Activated T-cell treated with anti-CD3 and anti-CD28 coated beads, Interleukin-2, amount 50 U/mL, for 48 hours (primary cell): ENCODE measurements around the gene TMEM81.
A peak's percentile ranks its signal among the peaks of the same experiment; 100 is the strongest.

ENCODE experiments used
- DNase-seq, 2 experiments: peaks; one replicate each; pipeline ENCODE4 v3.0.0-alpha.2; 2020

The TMEM81 gene

DNA sequence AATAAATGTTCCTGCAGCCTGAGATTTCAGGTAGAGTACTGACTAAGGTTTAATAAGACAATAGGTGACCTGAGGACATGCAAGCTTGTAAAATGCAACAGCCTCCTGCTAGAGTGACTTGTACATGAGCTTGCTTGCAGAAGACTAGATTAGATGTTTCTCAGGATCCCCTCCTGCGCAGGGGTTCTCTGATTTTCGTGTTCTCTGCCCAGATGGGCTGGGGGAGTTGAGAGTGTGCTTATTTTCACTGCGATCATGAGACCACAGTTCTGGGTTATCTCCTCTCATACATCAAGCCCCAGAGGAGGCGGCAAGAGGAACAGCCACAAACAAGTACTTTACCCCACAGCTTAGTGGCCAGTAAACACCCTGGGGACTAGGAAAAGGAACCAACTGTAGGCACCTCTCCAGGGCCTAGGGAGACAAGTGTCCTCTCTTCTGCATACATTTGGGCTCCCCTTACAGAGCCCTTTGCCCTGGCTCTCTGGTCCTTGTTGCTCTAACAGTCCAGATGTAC, 8.0 kb downstream of the TMEM81 start:
- peak; percentile 7 to 12 for DNase-seq

DNA sequence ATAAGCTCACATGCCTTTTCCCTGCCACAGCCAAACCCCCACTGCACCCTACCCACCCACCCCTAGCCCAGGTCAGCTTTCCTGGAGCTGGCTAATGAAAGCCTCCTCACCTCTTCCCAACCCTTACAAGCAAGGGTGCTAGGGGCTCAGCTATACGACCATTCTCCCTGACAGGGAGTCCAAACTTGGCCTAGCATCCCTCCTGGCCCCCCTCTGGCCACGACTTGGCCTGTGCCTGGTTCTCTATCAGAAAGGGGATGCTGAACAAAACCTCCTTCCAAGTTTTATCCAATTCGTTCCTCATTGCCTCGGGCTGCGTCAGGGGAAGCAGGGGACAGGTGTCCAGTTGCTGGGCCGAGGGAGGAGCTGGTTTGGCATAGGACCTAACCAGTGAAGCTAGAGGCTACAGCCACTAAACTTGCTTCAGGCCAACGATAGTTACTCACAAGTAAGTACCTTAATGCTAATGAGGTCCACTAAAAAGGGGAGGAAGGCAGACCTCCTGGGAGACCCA, 8.6 kb downstream of the TMEM81 start:
- peak in 1 of 2 experiments; percentile 5 for DNase-seq

DNA sequence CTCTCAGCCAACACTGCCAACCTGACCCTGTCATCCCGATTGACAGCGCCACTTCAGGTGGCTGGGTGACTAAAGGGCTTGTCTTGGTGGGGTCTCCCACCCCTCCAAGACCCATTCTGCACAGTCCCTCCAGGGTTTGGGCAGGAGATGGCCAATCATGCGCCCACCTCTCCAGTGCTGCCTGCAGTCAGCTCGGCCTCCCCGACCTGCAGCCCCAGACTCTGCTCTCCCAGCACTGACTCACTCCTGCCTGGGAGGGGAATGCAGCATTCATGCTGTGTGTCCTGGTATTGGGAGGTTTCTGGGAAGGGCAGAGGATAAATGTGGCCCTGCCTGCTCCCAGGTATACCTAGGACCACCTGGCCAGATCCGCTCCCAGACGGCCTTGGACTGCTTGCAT, 9.7 kb downstream of the TMEM81 start:
- DNase-seq: no peak

DNA sequence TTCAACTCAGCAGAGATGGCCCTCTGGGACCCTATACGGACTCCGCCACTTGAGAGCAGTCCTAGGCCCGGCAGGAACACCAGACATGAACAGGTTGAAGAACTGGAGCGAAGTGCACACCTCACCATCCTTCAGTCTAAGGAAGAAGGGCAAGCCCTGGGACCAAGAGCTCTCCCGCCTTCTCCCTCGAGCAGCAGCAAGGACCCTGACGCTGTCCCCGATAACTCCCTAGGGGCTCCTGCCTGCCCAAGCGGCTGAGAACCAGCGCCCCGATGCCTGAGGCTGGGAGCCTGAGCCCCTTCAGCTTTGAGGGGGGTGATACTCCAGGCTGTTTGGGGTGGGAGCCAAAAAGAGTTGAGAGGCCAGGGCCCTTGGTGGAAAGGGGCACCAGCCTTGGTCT, 10.2 kb downstream of the TMEM81 start:
- no peak for DNase-seq

DNA sequence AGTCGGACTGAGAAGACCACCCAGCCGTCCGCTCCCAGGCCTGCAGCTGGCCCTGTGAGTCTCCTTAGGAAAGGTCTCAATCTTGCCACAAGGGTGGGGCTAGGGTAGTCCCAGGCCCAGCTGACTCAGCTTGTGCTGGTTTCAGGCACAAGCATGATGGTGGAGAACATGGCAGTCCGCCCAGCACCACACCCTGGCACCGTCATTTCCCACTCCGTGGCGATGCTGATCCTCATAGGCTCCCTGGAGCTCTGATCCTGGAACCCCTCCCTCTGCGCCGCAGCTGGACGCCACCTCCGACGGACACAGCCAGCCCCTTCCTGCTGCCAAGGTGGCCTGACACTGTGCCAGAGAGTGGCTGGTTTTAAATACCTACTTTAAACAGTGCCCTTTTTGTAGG, 10.7 kb downstream of the TMEM81 start:
- DNase-seq: no peak

DNA sequence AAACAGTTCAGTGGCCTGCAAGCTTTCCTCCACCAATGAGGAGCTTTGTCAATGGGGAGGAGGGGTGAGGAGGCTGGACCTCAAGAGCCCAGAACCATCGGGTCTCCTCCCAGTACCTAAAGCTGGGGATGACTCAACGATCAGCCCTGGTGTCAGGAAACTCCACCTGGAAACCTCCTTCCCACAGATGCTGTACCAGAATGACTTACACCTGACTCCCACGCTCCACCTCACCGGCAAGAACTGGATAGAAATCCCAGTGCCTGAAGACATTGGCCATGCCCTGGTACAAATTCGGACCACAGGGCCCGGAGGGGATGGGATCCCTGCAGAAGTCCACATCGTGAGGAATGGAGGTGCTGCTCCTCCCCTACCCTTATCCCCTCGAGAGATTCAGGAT, 11.4 kb downstream of the TMEM81 start:
- no peak for DNase-seq

DNA sequence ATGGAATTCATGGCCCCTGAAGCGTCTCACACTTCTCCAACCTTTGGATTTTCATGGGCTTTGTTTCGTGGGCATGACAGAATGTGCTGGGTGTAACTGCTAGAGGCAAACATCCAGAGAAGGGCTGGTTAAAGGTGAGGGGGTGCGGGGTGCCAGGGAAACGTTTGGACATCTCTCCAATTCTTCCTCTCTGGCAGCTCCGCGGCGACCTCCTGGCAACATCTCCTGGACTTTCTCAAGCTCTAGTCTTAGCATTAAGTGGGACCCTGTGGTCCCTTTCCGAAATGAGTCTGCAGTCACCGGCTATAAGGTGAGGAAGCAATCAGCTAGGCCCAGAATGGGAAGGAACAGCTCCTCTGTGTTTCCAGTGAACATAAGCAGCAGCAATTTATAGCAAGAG, 12.0 kb downstream of the TMEM81 start:
- no peak for DNase-seq

DNA sequence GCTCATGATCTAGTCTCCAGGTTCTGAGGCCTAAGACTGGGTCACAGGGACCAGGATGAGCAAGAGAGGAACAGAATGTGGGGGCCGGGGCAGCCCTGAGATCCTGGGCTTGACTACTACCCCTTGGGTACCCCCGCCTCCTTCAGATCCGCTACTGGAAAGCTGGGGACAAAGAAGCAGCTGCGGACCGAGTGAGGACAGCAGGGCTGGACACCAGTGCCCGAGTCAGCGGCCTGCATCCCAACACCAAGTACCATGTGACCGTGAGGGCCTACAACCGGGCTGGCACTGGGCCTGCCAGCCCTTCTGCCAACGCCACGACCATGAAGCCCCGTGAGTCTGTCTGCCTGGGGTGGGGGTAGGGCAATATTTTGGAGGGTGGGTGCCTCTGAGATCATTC, 12.5 kb downstream of the TMEM81 start:
- no peak for DNase-seq

DNA sequence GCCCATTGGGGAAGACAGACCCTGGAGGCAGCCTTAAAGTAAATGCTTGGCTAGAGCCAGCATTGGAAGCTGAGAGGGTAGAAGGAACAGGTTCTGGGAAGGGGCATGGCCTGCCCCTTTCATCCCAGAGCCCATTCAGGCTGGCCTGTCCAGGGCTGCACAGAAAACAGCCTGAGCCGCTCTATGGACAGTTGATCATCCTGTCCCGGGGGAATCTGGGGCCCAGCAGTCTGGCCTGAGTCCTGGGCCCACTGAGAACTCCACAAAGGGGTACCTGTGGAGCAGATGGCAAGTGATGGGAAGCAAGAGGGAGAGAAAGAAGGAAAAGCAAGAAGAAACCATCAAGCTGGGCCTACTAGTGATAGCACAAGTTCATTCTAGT, 13.2 kb downstream of the TMEM81 start:
- DNase-seq: no peak

DNA sequence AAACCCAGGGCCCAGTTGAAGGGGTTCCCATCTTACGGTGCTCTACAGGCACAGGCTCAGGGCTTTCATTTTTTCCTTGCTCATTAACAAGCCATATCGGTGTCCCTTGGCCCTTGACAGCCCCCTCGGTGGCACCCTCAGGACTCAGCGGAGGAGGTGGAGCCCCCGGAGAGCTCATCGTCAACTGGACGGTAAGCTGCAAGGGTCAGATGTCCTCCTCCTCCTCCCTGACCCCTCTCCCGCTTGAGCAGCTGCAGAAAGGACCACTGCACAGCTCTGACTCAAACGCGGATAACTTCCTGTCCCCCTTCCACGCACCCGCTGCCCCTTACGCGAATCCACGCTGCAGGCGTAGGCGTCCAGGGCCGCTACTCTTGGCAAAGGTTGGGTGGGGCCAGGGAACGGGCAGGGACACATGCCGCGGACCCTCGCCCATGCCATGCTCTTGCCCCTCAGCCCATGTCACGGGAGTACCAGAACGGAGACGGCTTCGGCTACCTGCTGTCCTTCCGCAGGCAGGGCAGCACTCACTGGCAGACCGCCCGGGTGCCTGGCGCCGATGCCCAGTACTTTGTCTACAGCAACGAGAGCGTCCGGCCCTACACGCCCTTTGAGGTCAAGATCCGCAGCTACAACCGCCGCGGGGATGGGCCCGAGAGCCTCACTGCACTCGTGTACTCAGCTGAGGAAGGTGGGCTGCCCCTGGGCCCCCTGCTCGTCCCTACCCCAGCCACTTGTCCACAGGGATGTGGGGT, 14.7 kb downstream of the TMEM81 start:
- DNase-seq: no peak

DNA sequence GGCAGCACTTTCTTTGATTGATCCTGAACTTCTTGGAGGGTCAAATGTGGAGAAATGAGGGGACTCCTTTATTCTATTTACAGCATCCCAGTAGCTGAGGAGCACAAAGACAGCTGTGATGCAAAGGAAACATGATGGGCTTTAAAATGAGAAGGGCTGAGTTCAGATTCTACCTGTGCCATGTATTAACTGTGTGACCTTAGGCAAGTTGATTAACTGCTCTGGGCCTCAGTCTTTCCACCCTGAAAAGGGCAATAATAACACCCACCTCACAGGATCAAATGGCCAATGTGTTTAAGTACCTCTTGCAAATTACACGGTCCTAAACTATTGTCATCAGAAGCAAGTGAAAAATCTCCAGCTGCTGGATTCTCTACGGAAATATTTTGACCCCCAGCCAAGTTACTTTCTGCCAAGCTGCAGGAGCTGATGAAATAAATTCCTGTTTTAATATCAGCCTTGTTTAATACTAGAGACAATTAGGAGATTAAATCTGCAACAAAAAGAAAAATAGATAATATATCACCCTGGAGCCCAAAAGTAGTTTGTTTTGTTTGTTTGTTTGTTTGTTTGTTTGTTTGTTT, 15.7 kb downstream of the TMEM81 start:
- DNase-seq: no peak

DNA sequence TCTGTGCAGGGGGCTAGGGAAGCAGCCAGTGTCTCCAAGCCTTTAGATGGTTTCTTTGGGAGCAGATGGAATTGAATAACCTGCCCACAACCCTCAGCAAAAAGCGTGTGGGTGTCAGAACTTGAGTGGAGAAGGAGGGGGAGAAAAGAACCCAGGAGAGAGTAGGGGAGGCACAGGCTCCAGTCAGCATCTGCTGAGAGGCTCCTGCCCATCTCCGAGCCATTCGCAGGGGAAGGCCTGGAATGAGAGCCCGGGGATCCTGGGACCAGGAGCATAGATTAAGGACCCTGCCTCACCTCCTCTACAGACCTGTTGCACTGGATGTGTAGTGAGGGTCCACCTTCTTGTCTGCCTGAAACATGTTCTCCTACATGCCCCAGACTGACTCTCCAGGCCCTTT, 16.3 kb downstream of the TMEM81 start:
- no peak for DNase-seq

DNA sequence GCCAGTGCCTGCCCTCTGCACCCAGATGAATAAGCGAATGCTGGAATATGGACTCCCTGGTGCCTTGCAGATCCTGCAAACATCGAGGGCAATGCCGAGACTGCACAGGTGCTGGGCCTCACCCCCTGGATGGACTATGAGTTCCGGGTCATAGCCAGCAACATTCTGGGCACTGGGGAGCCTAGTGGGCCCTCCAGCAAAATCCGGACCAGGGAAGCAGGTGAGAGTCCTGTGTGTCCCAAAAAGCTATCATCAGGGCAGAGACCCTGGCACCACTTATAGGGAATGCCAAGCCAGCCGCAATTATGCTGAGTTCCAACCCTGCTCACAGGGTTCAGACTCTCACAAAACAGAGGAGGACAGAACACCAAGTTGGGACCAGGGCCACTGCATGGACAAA, 17.2 kb downstream of the TMEM81 start:
- DNase-seq: no peak

DNA sequence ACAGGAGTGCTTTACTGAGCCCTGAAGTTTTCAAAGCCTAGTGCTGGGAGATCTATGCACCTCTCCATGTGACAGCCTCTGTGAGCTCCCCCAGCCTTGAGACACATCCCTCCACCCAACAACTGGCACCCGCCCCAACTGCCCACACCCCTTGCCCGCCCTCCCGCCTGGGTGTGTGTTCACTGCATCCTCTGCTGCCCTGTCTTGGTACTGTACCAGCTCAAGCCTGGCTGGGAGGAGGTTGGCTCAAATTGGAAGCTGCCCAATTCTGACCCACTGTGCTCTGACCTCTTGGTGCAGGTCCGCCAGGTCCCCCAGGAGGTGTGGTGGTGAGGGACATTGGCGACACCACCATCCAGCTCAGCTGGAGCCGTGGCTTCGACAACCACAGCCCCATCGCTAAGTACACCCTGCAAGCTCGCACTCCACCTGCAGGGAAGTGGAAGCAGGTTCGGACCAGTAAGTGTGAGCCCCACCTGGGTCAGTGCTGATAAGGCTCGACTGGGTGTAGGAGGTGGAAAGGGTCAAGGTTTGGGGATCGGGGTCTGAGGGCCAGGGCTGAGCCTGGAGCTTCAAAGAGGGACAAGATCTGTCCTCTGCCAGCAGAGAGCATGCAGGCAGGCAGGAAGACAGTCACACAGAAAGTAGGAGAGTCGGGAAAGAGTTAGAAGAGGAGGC, 18.0 kb downstream of the TMEM81 start:
- no peak for DNase-seq

DNA sequence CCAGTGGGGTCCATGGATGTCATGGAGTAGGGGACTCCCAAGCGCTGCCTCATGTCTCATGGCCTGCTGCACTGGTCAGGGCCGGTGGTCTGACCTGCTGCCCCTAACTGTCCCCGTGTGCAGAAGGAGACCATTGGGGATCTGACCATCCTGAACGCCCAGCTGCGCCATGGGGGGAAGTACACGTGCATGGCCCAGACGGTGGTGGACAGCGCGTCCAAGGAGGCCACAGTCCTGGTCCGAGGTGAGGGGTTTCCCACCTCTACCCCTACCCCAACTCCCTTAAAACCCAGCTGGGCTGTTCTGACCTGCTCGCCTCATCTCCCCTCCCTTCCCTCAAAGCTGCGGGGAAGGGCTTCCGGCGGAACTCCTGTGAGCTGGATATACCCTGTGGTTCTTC, 18.6 kb downstream of the TMEM81 start:
- DNase-seq: no peak

DNA sequence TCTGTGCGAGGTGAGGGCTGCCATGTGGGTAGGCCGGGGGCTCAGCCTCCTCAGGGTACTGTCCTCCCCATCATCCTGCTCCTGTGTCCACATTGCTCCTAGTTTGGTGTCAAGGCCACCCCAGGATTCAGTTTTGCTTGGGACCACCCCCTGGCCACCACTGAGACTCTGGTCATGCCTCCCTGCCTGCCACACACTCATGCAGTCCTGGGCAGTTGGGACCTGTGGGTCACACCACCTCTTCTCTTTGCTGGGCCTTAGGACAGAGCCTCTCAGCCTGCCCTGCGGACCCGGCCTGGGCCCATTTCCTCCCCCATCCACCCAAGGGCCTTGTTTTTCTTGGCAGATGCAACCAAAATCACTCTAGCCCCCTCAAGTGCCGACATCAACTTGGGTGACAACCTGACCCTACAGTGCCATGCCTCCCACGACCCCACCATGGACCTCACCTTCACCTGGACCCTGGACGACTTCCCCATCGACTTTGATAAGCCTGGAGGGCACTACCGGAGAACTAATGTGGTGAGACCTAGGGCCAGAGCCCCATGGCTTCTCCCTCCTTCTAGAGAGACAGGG, 19.4 kb downstream of the TMEM81 start:
- DNase-seq: no peak

DNA sequence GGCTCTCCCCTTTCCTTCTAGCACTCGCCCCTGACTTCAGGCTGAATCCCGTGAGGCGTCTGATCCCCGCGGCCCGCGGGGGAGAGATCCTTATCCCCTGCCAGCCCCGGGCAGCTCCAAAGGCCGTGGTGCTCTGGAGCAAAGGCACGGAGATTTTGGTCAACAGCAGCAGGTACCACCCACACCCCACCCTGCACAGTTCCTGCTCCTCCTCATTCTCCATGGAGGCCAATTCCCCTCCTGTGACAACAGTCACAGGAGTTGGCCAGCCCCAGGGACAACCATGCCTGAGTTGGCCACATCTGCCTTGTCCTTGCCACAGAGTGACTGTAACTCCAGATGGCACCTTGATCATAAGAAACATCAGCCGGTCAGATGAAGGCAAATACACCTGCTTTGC, 20.0 kb downstream of the TMEM81 start:
- DNase-seq: no peak

DNA sequence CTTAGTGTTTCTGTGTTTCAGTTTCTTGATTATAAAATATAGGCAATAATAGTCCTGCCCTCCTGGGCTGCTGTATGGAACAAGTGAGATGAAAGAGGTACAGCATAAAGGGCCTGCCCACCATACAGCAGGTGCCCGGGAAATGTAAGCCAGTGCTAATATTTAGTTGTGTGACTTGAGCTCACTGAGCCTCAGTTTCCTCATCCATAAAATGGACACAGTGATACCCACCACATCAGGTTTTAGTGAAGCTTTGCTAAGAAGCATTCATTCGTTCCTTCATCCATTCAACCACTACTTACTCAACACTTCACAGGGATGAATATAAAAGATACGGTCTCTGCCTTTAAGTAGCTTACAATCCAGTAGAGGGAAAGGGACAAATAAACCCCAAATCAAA, 21.4 kb downstream of the TMEM81 start:
- DNase-seq: no peak

DNA sequence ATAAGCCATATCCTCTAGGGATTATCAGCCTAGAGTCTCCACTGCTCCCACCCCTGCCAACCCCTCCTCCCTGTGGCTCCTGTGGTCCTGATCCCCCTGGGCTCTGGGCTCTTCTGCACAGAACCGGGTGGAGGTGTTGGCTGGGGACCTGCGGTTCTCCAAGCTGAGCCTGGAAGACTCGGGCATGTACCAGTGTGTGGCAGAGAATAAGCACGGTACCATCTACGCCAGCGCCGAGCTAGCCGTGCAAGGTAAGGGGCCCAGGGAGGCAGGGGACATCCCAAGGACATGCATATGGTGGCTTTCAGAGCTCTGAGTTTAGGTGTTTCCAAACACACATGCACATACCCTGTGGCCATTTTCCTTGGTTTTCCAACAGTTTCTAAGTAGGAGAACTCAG, 21.9 kb downstream of the TMEM81 start:
- no peak for DNase-seq

DNA sequence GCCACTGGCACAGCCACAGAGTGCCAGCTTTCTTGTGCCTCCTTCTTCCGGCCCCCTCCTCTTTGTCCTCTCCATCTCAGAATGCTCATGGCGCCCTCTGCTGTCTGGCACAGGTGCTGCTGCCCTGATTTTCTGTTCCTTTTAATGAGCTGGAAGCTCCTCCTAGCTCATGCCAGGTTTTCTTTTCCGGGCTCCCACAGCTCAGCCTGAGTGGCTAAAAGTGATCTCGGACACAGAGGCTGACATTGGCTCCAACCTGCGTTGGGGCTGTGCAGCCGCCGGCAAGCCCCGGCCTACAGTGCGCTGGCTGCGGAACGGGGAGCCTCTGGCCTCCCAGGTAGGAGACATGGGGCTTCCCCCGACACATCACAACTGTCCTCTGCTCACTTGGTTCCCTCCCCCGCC, 22.6 kb downstream of the TMEM81 start:
- DNase-seq: peak; percentile 84

DNA sequence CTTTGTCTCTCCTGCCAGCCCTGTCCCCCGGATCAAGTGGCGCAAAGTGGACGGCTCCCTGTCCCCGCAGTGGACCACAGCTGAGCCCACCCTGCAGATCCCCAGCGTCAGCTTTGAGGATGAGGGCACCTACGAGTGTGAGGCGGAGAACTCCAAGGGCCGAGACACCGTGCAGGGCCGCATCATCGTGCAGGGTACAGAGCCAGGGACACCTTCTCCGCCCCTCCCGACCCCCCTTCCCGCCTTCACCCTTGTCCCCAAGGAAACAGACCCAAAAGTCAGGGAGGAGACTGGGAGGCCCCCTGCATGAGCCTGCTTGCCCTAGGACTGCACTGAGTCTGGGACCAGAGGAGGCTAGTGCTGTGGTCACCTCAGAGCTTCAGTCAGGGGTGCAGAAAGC, 23.0 kb downstream of the TMEM81 start:
- no peak for DNase-seq

DNA sequence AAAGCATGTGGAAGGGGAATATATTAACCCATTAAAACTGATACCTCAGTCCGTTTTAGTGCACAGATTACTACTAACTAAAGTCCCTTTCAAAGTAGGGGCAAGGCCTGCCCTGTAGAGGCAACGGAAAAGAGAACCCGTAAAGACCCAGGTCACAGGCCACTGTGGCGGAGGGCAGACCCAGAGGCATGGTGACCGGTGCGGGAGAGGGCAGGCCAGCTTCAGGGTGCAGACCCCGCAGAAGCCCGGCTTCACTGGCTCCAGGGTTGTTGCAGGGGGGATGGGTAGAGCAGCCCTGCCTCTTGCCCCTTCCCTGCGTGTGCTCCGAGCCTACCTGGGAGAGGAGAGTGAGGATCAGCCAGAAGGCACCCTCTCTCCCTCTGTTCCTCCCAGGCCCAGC, 23.5 kb downstream of the TMEM81 start:
- no peak for DNase-seq

DNA sequence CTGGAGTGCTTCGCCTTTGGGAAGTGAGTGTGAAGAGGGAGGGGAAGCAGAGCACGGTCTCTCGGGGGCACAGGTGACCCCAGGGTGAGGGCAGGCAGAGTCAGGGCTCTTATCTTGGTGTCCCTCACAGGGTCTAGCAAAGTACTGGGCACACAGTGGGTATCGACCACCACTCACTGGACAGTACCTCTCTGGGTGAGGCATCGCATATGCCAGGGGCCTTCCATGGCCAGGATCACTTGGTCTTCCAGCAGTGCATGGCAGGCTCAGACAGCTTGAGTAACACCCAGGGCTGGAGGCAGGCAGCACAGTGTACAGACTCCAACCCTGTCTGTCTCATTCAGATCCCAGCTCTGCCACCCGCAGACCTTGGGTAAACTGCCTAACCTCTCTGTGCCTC, 24.6 kb downstream of the TMEM81 start:
- no peak for DNase-seq

DNA sequence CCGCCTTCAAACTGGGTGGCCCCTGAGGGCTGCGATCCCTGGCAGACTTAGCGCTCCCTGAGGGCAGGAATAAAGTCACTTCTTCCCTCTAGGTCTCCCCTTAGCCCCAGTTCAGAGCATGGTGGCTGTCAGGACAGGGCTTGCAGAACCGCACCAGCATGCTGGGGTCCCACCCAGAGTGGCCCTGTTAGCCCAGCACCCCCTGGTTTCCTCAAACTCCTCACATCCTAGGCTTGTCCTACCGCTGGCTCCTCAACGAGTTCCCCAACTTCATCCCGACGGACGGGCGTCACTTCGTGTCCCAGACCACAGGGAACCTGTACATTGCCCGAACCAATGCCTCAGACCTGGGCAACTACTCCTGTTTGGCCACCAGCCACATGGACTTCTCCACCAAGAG, 25.4 kb downstream of the TMEM81 start:
- DNase-seq: no peak
